Neural crest cell (in vitro differentiated cells): ENCODE data around the gene JUP. TPM values are rescaled to one million over a fixed set of nuclear protein-coding genes. Genes with fewer than 3 reads are reported as not detected.
A peak's percentile ranks its signal among the peaks of the same experiment; 100 is the strongest.

Experiments
- DNase-seq: peaks from one replicate; pipeline ENCODE4 v3.0.0; 2021; ENCODE audit warnings: low read depth, mixed read lengths, low spot score
- H3K27ac Mint-ChIP-seq: one replicate; pipeline ENCODE4 v1.8.0; 2021; ENCODE audit warnings: mild to moderate bottlenecking, mixed read lengths; ENCODE audit not compliant: unreplicated experiment
- H3K27me3 Mint-ChIP-seq: 2 replicates; pipeline ENCODE4 v1.8.0; 2021; ENCODE audit warnings: low read depth, mild to moderate bottlenecking, mixed read lengths
- H3K36me3 Mint-ChIP-seq: 2 replicates; pipeline ENCODE4 v1.8.0; 2021; ENCODE audit warnings: low read depth, mild to moderate bottlenecking, mixed read lengths
- H3K4me1 Mint-ChIP-seq: 2 replicates; pipeline ENCODE4 v1.8.0; 2021; ENCODE audit warnings: mixed read lengths
- H3K4me3 Mint-ChIP-seq: one replicate; pipeline ENCODE4 v1.8.0; 2021; ENCODE audit warnings: mild to moderate bottlenecking, mixed read lengths
- H3K9me3 Mint-ChIP-seq: 2 replicates; pipeline ENCODE4 v1.8.0; 2021; ENCODE audit warnings: mixed read lengths
- total RNA-seq: library from RNA; stranded (reverse); gene quantifications from 2 replicates; pipeline ENCODE4 v1.2.1, GENCODE V29; 2021
- TF ChIP-seq, protein P1 (sequence below): fragments of 200-600 bp; sonication (generic); conservative IDR thresholded peaks from 2 replicates; pipeline ENCODE4 v1.5.0; 2021; ENCODE audit warnings: antibody characterized with exemption, mild to moderate bottlenecking

Gene JUP
- total RNA-seq, 1 donor from 2014 or later: 23.5 TPM

DNA sequence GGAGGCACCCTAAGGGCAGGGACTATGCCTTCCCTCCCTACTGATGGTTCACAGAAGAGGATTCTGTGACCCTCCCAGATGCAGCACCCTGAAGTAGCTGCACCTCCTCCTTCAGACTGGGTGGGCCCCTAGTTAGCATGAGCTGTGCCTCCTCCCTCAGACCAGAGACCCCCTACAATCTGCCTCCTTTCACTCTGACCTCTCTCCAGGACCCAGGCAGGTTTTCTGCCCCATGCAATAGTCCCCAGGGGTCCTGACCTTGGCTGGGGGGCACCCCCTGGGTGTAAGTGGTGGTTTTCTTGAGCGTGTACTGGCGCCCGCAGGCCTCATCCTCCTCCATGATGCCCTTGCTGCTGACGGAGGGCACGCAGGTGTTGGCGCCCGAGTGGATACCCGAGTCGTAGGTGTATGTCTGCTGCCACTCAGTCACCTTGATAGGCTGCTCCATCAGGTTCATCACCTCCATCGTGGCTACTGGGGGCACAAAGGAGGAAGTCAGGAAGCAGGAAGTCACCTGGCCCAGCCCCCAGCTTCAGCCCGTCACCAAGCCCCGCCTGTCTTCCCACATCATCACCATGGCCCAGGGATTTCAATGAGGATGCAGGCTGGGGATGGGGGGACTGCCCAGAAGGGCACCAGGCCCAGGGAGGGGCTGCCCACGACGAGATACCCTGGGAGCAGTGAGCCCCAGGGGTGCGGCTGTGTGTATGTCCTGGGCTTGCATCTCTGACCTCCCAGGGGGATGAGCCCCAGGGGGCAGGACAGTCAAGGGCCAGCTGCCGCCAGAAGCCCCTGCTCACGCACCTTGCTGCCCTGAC, 14.9 kb downstream of the JUP start:
- TF ChIP-seq, protein P1, sequence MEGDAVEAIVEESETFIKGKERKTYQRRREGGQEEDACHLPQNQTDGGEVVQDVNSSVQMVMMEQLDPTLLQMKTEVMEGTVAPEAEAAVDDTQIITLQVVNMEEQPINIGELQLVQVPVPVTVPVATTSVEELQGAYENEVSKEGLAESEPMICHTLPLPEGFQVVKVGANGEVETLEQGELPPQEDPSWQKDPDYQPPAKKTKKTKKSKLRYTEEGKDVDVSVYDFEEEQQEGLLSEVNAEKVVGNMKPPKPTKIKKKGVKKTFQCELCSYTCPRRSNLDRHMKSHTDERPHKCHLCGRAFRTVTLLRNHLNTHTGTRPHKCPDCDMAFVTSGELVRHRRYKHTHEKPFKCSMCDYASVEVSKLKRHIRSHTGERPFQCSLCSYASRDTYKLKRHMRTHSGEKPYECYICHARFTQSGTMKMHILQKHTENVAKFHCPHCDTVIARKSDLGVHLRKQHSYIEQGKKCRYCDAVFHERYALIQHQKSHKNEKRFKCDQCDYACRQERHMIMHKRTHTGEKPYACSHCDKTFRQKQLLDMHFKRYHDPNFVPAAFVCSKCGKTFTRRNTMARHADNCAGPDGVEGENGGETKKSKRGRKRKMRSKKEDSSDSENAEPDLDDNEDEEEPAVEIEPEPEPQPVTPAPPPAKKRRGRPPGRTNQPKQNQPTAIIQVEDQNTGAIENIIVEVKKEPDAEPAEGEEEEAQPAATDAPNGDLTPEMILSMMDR: no peak
- H3K4me3 Mint-ChIP-seq: no peak overlapping the region
- no peak overlapping the region for H3K27ac Mint-ChIP-seq
- DNase-seq: no peak
- H3K27me3 Mint-ChIP-seq: no peaks in the 10 kb centered on the region
- H3K9me3 Mint-ChIP-seq: no peaks in the 10 kb centered on the region
- peaks cover 37% of the 10 kb centered on the region for H3K4me1 Mint-ChIP-seq
- H3K36me3 Mint-ChIP-seq: no peaks in the 10 kb centered on the region

DNA sequence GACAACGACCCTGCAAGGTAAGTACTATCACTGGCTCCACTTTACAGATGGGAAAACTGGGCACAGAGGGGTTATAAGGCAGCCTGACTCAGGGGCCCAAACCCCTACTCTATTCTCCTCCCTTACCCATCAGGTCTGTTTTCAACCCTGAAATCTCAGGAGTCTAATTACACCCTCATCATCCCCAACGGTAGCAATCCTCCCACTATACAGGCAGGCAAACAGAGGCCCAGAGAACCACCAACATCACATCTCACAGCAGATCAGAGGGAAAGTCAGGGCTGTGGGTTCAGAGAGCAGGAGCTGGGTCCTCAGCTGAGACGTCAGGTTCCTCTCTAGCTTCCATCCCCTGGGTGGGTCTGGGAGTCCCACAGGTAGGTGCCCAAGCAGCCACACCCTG, 16.5 kb downstream of the JUP start:
- TF ChIP-seq, protein P1: no peak
- H3K4me3 Mint-ChIP-seq: no peak overlapping the region
- peaks cover 22% of the 10 kb centered on the region for H3K4me1 Mint-ChIP-seq
- DNase-seq: no peak
- H3K27me3 Mint-ChIP-seq: no peaks in the 10 kb centered on the region
- no peak overlapping the region for H3K27ac Mint-ChIP-seq
- H3K9me3 Mint-ChIP-seq: no peaks in the 10 kb centered on the region
- H3K36me3 Mint-ChIP-seq: no peaks in the 10 kb centered on the region

DNA sequence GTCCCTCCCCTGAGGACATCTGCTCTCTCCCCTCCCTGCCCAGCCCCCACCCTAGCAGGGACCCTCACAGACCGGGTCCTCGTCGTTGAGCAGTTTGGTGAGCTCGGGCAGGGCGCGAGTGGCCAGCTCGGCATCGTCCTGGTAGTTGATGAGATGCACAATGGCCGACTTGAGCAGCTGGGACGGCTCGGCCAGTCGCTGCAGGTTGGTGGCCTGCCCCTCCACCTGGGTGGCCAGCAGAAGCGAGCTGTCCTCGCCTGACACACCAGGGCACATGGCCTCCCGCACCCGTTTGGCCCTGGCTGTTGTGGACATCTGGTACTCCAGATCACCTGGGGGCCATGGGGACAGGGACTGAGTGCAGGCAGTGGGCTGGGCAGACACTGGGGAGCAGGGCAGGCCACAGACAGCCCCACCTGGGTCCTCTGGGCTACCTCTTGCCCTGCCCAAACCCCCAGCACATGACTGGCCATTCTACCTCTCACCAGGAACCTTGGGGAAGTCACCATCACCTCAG, 17.1 kb downstream of the JUP start:
- no peaks in the 10 kb centered on the region for H3K27me3 Mint-ChIP-seq
- H3K4me1 Mint-ChIP-seq: peaks cover 18% of the 10 kb centered on the region
- no peaks in the 10 kb centered on the region for H3K9me3 Mint-ChIP-seq
- H3K4me3 Mint-ChIP-seq: no peak overlapping the region
- TF ChIP-seq, protein P1: no peak
- no peaks in the 10 kb centered on the region for H3K36me3 Mint-ChIP-seq
- DNase-seq: no peak
- H3K27ac Mint-ChIP-seq: no peak overlapping the region

DNA sequence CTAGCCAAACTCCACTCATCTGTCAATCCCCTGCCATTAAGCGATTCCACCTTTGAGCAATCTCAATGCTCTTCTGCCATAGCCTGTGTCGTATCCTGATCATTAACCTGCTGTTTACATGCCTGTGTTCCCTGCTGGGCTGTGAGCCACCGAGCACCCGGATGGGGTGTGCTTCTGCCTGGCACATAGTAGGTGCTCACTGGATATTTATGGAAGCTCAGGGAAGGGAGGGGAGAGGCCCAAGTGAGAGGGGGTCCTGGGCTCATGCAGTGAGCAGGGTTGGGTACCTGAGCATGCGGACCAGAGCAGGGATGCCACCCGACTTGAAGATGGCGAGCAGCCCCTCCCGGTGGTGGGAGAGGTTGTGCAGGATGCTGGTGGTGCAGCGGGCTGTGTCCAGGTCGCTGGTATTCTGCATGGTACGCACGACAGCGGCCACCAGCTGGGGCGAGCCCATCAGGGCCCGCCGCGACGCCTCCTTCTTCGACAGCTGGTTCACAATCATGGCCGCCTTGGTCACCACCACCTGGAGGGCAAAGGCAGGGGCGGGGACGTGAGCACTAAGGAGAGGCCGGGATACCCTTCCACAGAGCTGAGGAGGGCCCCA, 17.7 kb downstream of the JUP start:
- no peak for DNase-seq
- no peaks in the 10 kb centered on the region for H3K9me3 Mint-ChIP-seq
- no peaks in the 10 kb centered on the region for H3K27me3 Mint-ChIP-seq
- TF ChIP-seq, protein P1: no peak
- no peak overlapping the region for H3K4me3 Mint-ChIP-seq
- H3K4me1 Mint-ChIP-seq: peaks cover 12% of the 10 kb centered on the region
- H3K36me3 Mint-ChIP-seq: no peaks in the 10 kb centered on the region
- peak overlapping the region; percentile 67 for H3K27ac Mint-ChIP-seq

DNA sequence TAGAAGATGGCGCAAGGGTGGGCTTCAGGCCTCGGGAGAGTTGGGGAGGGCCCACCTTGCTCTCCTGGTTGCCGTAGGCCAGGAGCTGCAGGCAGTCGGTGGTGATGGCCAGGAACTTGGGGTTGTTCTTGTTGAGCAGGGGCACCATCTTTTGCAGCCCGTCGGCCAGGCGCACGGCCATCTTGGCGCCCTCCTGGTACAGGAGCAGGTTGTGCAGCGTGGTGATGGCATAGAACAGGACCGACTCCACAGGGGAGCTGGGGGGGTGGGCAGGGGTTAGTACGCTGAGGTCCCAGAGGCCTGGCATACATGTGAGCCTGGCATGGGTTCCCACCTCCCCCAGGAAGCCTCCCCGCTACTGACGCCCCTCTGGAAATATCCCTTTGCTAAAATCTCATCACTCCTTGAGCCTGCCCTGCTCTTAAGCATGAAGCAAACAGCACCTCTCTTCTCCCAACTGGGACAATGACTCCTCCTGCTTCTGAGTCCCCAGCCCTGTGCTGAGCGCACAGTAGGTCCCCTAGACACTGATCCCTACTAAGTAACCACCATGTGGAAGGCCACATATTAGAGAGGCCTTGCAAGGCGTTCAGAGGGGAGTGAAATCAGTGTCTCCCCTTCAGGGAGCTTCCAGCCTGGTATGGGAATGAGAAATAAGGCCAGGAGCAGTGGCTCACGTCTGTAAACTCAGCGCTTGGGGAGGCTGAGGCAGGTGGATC, 19.0 kb downstream of the JUP start:
- H3K36me3 Mint-ChIP-seq: no peaks in the 10 kb centered on the region
- no peak overlapping the region for H3K4me3 Mint-ChIP-seq
- H3K27me3 Mint-ChIP-seq: no peaks in the 10 kb centered on the region
- H3K27ac Mint-ChIP-seq: no peak overlapping the region
- H3K9me3 Mint-ChIP-seq: no peaks in the 10 kb centered on the region
- TF ChIP-seq, protein P1: no peak
- DNase-seq: no peak
- peaks cover under 1% of the 10 kb centered on the region for H3K4me1 Mint-ChIP-seq
